HL-60 (cell line): ENCODE data around the gene ACCSL.

ENCODE experiments used
- CTCF ChIP-seq: IDR thresholded peaks from one replicate; pipeline ENCODE4 v1.5.1; 2011; ENCODE audit warnings: low read length, control low read depth, inconsistent platforms; ENCODE audit not compliant: insufficient read depth
- GABPA ChIP-seq: IDR thresholded peaks from 2 replicates; pipeline ENCODE4 v1.6.1; 2012; ENCODE audit warnings: low read depth
- POLR2AphosphoS5 ChIP-seq: IDR thresholded peaks from 2 replicates; pipeline ENCODE4 v1.6.1; 2012; ENCODE audit warnings: low read depth
- REST ChIP-seq: IDR thresholded peaks from 2 replicates; pipeline ENCODE4 v1.6.1; 2012; ENCODE audit warnings: low read depth; ENCODE audit not compliant: insufficient replicate concordance
- SPI1 ChIP-seq: IDR thresholded peaks from 2 replicates; pipeline ENCODE4 v1.6.1; 2012; ENCODE audit warnings: low read depth, mild to moderate bottlenecking, borderline replicate concordance

DNA sequence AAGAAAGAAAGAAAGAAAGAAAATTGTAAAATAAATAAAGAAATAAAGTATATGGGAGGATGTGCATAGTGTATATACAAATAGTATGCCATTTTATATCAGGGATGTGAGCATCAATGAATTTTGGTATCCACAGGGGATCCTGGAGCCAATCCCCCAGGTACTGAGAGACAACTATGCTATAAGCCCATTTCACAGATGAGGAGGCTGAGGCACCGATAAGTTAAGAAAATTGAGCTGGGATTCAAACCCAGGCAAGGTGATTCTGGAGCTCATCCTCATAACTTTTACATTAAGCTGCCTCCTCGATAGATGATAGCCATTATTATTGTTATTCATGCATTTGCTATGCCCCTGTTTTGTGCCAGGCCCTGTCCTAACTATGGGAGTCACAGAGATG, 47.0 kb upstream of the ACCSL start:
- TF ChIP-seq GABPA (no peak), CTCF (no peak), REST (no peak), POLR2AphosphoS5 (no peak), SPI1 (no peak)
